ENCODE measurements around the gene DEF6.

- no peak for TF ChIP-seq CTCF (conservative IDR thresholded peaks at IDR 0.05; ENCODE audit: low read length)
- no peak for TF ChIP-seq EZH2phosphoT487 (IDR thresholded peaks at IDR 0.05; ENCODE audit: borderline replicate concordance)
Observed at GRCh38 chr6:35317483-35318195, 20.0 kb downstream of the DEF6 start.

All from Loucy (cell line).